T-helper 17 cell (primary cell): Measurements from ENCODE around the gene MANEAL. TPM values are rescaled to one million over a fixed set of nuclear protein-coding genes. Genes with fewer than 3 reads are reported as not detected.

ENCODE experiments used
- ATAC-seq: fragments of 150-1000 bp; cut with Tn5 transposase; 2 replicates; pipeline ENCODE4 v1.10.0; 2021; ENCODE audit warnings: mild to moderate bottlenecking, moderate library complexity
- DNase-seq, 3 donors: peaks; one replicate each; pipeline versions ENCODE4 v3.0.0 to v3.0.0-alpha.2; 2020 to 2021
- H3K9me3 ChIP-seq: one replicate; pipeline ENCODE4 v1.7.0; 2013; ENCODE audit warnings: low read length, mild to moderate bottlenecking; ENCODE audit not compliant: control insufficient read depth, poor library complexity, severe bottlenecking
- H3K27ac Mint-ChIP-seq: one replicate; pipeline ENCODE4 v1.8.0; 2022; ENCODE audit warnings: mild to moderate bottlenecking, moderate library complexity, mixed read lengths
- H3K27me3 Mint-ChIP-seq: one replicate; pipeline ENCODE4 v1.8.0; 2022; ENCODE audit warnings: mixed read lengths
- H3K36me3 Mint-ChIP-seq: one replicate; pipeline ENCODE4 v1.8.0; 2022; ENCODE audit warnings: low read depth, mixed read lengths
- H3K4me1 Mint-ChIP-seq: one replicate; pipeline ENCODE4 v1.8.0; 2022; ENCODE audit warnings: mild to moderate bottlenecking, mixed read lengths
- H3K4me3 Mint-ChIP-seq: one replicate; pipeline ENCODE4 v1.8.0; 2022; ENCODE audit warnings: mild to moderate bottlenecking, moderate library complexity, mixed read lengths
- total RNA-seq, 4 donors: library from RNA in 2 of 4; stranded (reverse) in 2 of 4; gene quantifications; one replicate each; pipeline ENCODE4 v1.2.3 and lab custom pipeline; 2022 to 2026

The MANEAL gene
- total RNA-seq, 2 donors from 2014 or later: 0.73 to 0.92 TPM

- Mint-ChIP-seq H3K4me1 (peaks cover 7% of the 10 kb centered on the region), H3K27ac (peak overlapping the region; percentile 78), H3K4me3 (no peak overlapping the region), H3K27me3 (no peaks in the 10 kb centered on the region), H3K36me3 (peaks cover 15% of the 10 kb centered on the region)
- ATAC-seq: no peak
- no peak for DNase-seq
- H3K9me3 ChIP-seq: no peaks in the 10 kb centered on the region
Observed at GRCh38 chr1:37822906-37823815, 29.5 kb downstream of the MANEAL start.

- no peaks in the 10 kb centered on the region for H3K27me3 Mint-ChIP-seq
- ATAC-seq (no peak), DNase-seq (no peak)
- H3K27ac Mint-ChIP-seq: no peak overlapping the region
- H3K4me3 Mint-ChIP-seq: no peak overlapping the region
- H3K9me3 ChIP-seq: no peaks in the 10 kb centered on the region
- H3K36me3 Mint-ChIP-seq: peaks cover 17% of the 10 kb centered on the region
- peaks cover 7% of the 10 kb centered on the region for H3K4me1 Mint-ChIP-seq
Observed at GRCh38 chr1:37824001-37824400, 30.4 kb downstream of the MANEAL start.

- Mint-ChIP-seq H3K4me1 (peaks cover 8% of the 10 kb centered on the region), H3K27me3 (no peaks in the 10 kb centered on the region), H3K4me3 (no peak overlapping the region), H3K36me3 (peaks cover 15% of the 10 kb centered on the region), H3K27ac (no peak overlapping the region)
- H3K9me3 ChIP-seq: no peaks in the 10 kb centered on the region
- ATAC-seq (no peak), DNase-seq (no peak)
Observed at GRCh38 chr1:37825506-37825905, 31.9 kb downstream of the MANEAL start.

- DNase-seq (no peak), ATAC-seq (no peak)
- H3K4me3 Mint-ChIP-seq: no peak overlapping the region
- H3K27me3 Mint-ChIP-seq: no peaks in the 10 kb centered on the region
- H3K27ac Mint-ChIP-seq: no peak overlapping the region
- peaks cover 10% of the 10 kb centered on the region for H3K4me1 Mint-ChIP-seq
- H3K36me3 Mint-ChIP-seq: peaks cover 12% of the 10 kb centered on the region
- no peaks in the 10 kb centered on the region for H3K9me3 ChIP-seq
Observed at GRCh38 chr1:37828410-37829074, 34.9 kb downstream of the MANEAL start.

GRCh38 chr1:37831109-37831508 is 37.5 kb downstream of the MANEAL start:
- DNase-seq (no peak), ATAC-seq (no peak)
- Mint-ChIP-seq H3K27ac (no peak overlapping the region), H3K4me3 (no peak overlapping the region), H3K4me1 (peaks cover 15% of the 10 kb centered on the region), H3K36me3 (peaks cover 20% of the 10 kb centered on the region), H3K27me3 (no peaks in the 10 kb centered on the region)
- no peaks in the 10 kb centered on the region for H3K9me3 ChIP-seq

- no peaks in the 10 kb centered on the region for H3K9me3 ChIP-seq
- Mint-ChIP-seq H3K27me3 (no peaks in the 10 kb centered on the region), H3K36me3 (peaks cover 20% of the 10 kb centered on the region), H3K27ac (no peak overlapping the region), H3K4me1 (peaks cover 15% of the 10 kb centered on the region), H3K4me3 (no peak overlapping the region)
- no peak for DNase-seq
- ATAC-seq: no peak
Observed at GRCh38 chr1:37831809-37832208, 38.2 kb downstream of the MANEAL start.

- H3K4me1 Mint-ChIP-seq: peaks cover 13% of the 10 kb centered on the region
- H3K9me3 ChIP-seq: no peaks in the 10 kb centered on the region
- H3K36me3 Mint-ChIP-seq: peaks cover 14% of the 10 kb centered on the region
- no peak overlapping the region for H3K27ac Mint-ChIP-seq
- DNase-seq: no peak
- H3K27me3 Mint-ChIP-seq: no peaks in the 10 kb centered on the region
- H3K4me3 Mint-ChIP-seq: no peak overlapping the region
- no peak for ATAC-seq
Observed at GRCh38 chr1:37836788-37837187, 43.1 kb downstream of the MANEAL start.

- DNase-seq (no peak), ATAC-seq (no peak)
- H3K4me1 Mint-ChIP-seq: peaks cover 19% of the 10 kb centered on the region
- no peak overlapping the region for H3K27ac Mint-ChIP-seq
- peaks cover 9% of the 10 kb centered on the region for H3K36me3 Mint-ChIP-seq
- no peak overlapping the region for H3K4me3 Mint-ChIP-seq
- no peaks in the 10 kb centered on the region for H3K9me3 ChIP-seq
- H3K27me3 Mint-ChIP-seq: no peaks in the 10 kb centered on the region
Observed at GRCh38 chr1:37839676-37840075, 46.0 kb downstream of the MANEAL start.

GRCh38 chr1:37840711-37841110 is 47.1 kb downstream of the MANEAL start:
- peaks cover 10% of the 10 kb centered on the region for H3K36me3 Mint-ChIP-seq
- no peak overlapping the region for H3K4me3 Mint-ChIP-seq

GRCh38 chr1:37841652-37842051 is 48.0 kb downstream of the MANEAL start:
- Mint-ChIP-seq H3K4me3 (no peak overlapping the region), H3K27ac (no peak overlapping the region), H3K27me3 (no peaks in the 10 kb centered on the region), H3K36me3 (peaks cover 10% of the 10 kb centered on the region), H3K4me1 (peaks cover 30% of the 10 kb centered on the region)
- DNase-seq: no peak
- no peaks in the 10 kb centered on the region for H3K9me3 ChIP-seq
- no peak for ATAC-seq

More at GRCh38 chr1:37840711-37841110, 47.1 kb downstream of the MANEAL start:
- H3K9me3 ChIP-seq: no peaks in the 10 kb centered on the region
- DNase-seq: no peak
- no peak for ATAC-seq
- Mint-ChIP-seq H3K27ac (no peak overlapping the region), H3K27me3 (no peaks in the 10 kb centered on the region), H3K4me1 (peaks cover 26% of the 10 kb centered on the region)

- Mint-ChIP-seq H3K27ac (peak overlapping the region; percentile 9), H3K36me3 (peaks cover 8% of the 10 kb centered on the region), H3K4me3 (no peak overlapping the region), H3K27me3 (no peaks in the 10 kb centered on the region), H3K4me1 (peaks cover 40% of the 10 kb centered on the region)
- ATAC-seq (no peak), DNase-seq (no peak)
- H3K9me3 ChIP-seq: no peaks in the 10 kb centered on the region
Observed at GRCh38 chr1:37844536-37844935, 50.9 kb downstream of the MANEAL start.

GRCh38 chr1:37845049-37845646 is 51.5 kb downstream of the MANEAL start:
- no peak for DNase-seq
- H3K4me3 Mint-ChIP-seq: no peak overlapping the region
- H3K27ac Mint-ChIP-seq: no peak overlapping the region
- H3K27me3 Mint-ChIP-seq: no peaks in the 10 kb centered on the region
- H3K9me3 ChIP-seq: no peaks in the 10 kb centered on the region
- peaks cover 40% of the 10 kb centered on the region for H3K4me1 Mint-ChIP-seq
- no peak for ATAC-seq
- peaks cover 8% of the 10 kb centered on the region for H3K36me3 Mint-ChIP-seq

- H3K4me1 Mint-ChIP-seq: peaks cover 40% of the 10 kb centered on the region
- DNase-seq: no peak
- peak overlapping the region; percentile 75 for H3K27ac Mint-ChIP-seq
- H3K4me3 Mint-ChIP-seq: no peak overlapping the region
- H3K9me3 ChIP-seq: no peaks in the 10 kb centered on the region
- ATAC-seq: no peak
- H3K27me3 Mint-ChIP-seq: no peaks in the 10 kb centered on the region
- H3K36me3 Mint-ChIP-seq: peaks cover 8% of the 10 kb centered on the region
Observed at GRCh38 chr1:37845786-37846185, 52.1 kb downstream of the MANEAL start.
